ENCODE measurements around the gene BEST4. TPM values are rescaled to one million over a fixed set of nuclear protein-coding genes. Genes with fewer than 3 reads are reported as not detected.
A peak's percentile ranks its signal among the peaks of the same experiment; 100 is the strongest.

Gene BEST4
- total RNA-seq, 1 experiment from 2014 or later = 0.15 TPM

DNA sequence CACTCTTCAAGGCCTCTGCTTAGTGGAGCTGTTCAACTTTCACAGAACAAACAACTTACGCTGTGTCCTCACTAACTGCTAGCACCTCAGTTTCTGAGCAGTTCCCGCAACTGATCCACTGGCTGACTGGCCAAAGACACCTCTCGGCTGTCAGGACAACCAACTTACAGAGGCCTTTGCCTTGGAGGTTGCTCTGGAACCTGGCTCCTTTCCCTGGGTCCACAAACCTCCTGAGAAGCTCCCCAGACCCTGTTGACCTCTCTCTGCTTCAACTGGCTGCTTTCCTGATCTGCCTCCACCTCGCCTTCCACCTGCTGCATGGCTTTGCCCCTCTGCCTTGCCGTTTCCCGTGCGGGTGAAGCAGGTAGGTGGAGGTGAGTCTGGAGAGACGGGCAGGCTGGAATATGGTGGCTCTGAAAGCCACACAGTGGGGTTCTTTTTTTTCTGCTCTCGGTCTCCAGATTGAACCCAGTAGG is 33.3 kb upstream of the BEST4 start:
- no peak for ATAC-seq
- BruUV-seq (replicated peaks) = no TSS peak
- DNase-seq (ENCODE audit: low read depth, low spot score) = no peak
- Histone ChIP-seq H3K27ac (ENCODE audit: low read length) (no peak overlapping the region; the same call in 1 of the 2 replicates), H3K27me3 (ENCODE audit: control insufficient read depth, insufficient read depth, low read length) (no peaks in the 10 kb centered on the region), H3K4me3 (ENCODE audit: low read depth in 2 of 2, low read length in 2 of 2) (no peak overlapping the region), H3K4me1 (ENCODE audit: control insufficient read depth, insufficient read depth, low read length) (peaks cover 4% of the 10 kb centered on the region; the same call in 1 of the 2 replicates), H3K9me3 (ENCODE audit: control insufficient read depth, insufficient read depth, low read depth, low read length) (no peaks in the 10 kb centered on the region), H3K36me3 (ENCODE audit: control insufficient read depth, insufficient read depth, low read length) (no peaks in the 10 kb centered on the region)
- CTCF ChIA-PET = interaction anchor here (0.6 kb wide), 1 partner anchor 1535 kb away, joined by 4 read pairs; no protein-coding TSS in a partner anchor
- intact Hi-C loops (cut with micrococcal nuclease; ENCODE audit: unreplicated experiment) (no loop called here), in situ Hi-C loops (cut with HindIII; ENCODE audit: low pct_unique_long_range_greater_than_20kb, low sequenced_read_pairs) (no loop called here)
- POLR2A ChIA-PET = interaction anchor here (0.6 kb wide), 3 partner anchors 38 to 97 kb away, joined by 4 to 17 read pairs (median 5); no protein-coding TSS in a partner anchor
- TF ChIP-seq, protein P1, sequence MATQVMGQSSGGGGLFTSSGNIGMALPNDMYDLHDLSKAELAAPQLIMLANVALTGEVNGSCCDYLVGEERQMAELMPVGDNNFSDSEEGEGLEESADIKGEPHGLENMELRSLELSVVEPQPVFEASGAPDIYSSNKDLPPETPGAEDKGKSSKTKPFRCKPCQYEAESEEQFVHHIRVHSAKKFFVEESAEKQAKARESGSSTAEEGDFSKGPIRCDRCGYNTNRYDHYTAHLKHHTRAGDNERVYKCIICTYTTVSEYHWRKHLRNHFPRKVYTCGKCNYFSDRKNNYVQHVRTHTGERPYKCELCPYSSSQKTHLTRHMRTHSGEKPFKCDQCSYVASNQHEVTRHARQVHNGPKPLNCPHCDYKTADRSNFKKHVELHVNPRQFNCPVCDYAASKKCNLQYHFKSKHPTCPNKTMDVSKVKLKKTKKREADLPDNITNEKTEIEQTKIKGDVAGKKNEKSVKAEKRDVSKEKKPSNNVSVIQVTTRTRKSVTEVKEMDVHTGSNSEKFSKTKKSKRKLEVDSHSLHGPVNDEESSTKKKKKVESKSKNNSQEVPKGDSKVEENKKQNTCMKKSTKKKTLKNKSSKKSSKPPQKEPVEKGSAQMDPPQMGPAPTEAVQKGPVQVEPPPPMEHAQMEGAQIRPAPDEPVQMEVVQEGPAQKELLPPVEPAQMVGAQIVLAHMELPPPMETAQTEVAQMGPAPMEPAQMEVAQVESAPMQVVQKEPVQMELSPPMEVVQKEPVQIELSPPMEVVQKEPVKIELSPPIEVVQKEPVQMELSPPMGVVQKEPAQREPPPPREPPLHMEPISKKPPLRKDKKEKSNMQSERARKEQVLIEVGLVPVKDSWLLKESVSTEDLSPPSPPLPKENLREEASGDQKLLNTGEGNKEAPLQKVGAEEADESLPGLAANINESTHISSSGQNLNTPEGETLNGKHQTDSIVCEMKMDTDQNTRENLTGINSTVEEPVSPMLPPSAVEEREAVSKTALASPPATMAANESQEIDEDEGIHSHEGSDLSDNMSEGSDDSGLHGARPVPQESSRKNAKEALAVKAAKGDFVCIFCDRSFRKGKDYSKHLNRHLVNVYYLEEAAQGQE (IDR thresholded peaks at IDR 0.05; ENCODE audit: insufficient read depth in 1 of 2, low read depth in 2 of 2, low read length in 1 of 2) = no peak
- TF ChIP-seq, protein P2, sequence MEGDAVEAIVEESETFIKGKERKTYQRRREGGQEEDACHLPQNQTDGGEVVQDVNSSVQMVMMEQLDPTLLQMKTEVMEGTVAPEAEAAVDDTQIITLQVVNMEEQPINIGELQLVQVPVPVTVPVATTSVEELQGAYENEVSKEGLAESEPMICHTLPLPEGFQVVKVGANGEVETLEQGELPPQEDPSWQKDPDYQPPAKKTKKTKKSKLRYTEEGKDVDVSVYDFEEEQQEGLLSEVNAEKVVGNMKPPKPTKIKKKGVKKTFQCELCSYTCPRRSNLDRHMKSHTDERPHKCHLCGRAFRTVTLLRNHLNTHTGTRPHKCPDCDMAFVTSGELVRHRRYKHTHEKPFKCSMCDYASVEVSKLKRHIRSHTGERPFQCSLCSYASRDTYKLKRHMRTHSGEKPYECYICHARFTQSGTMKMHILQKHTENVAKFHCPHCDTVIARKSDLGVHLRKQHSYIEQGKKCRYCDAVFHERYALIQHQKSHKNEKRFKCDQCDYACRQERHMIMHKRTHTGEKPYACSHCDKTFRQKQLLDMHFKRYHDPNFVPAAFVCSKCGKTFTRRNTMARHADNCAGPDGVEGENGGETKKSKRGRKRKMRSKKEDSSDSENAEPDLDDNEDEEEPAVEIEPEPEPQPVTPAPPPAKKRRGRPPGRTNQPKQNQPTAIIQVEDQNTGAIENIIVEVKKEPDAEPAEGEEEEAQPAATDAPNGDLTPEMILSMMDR (IDR thresholded peaks at IDR 0.05) = no peak

DNA sequence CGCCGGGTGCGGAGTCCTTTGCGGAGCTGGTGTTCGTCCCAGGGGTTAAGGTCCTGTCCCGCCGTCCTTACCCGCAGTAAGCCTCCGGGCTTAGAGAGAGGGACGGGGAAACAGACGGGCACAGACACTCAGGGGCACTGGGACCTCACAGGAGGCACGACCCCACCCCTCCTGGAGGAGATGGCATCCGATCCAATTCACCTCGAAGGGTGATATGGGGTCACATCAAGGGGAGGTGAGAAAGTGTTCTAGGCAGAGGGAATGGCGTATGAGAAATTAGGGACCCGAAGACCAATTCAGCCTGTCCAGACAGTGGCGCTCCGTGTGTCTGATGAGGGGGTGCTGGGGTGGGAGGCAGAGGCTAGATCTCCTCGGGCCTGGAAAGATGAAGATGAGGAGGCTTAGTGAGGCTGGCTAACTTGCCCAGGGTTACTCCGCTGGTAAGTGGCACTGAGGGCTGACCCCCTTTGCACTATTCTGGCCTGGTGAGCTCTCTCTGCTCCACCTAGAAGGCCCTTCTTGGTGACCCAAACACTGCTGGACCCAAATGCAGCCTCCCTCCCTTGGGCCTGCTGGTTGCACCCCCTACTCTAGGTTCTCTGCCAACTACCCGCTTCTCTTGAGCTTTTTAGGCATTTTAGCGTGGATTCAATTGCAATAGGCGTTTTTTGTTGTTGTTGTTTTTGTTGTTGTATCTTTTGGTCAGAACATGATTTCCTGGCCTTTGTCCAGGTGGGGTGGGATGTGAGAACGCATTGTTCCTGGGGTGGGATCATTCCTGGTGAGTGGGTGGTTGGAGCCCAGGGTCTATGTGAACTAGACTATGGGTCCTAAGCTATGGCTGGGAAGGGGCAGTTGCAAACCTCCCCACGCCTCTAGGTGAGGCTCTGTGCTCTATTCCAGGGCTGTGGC is 32.6 kb upstream of the BEST4 start:
- Histone ChIP-seq H3K27me3 (ENCODE audit: control insufficient read depth, insufficient read depth, low read length) (no peaks in the 10 kb centered on the region), H3K4me1 (ENCODE audit: control insufficient read depth, insufficient read depth, low read length) (peaks cover 4% of the 10 kb centered on the region; the same call in 1 of the 2 replicates), H3K9me3 (ENCODE audit: control insufficient read depth, insufficient read depth, low read depth, low read length) (no peaks in the 10 kb centered on the region), H3K27ac (ENCODE audit: low read length) (peak overlapping the region; percentile 99), H3K4me3 (ENCODE audit: low read depth in 2 of 2, low read length in 2 of 2) (peak overlapping the region; percentile 50 to 76), H3K36me3 (ENCODE audit: control insufficient read depth, insufficient read depth, low read length) (no peaks in the 10 kb centered on the region)
- TF ChIP-seq, protein P2 (IDR thresholded peaks at IDR 0.05) = no peak
- TF ChIP-seq POLR2AphosphoS5 (IDR thresholded peaks at IDR 0.05; ENCODE audit: low read depth, low read length) (no peak), SIN3A (IDR thresholded peaks at IDR 0.05; ENCODE audit: borderline replicate concordance, insufficient read depth, low read depth, low read length) (no peak), TCF7L2 (IDR thresholded peaks at IDR 0.05; ENCODE audit: low read depth, low read length) (no peak)
- TF ChIP-seq, protein P1 (IDR thresholded peaks at IDR 0.05; ENCODE audit: insufficient read depth in 1 of 2, low read depth in 2 of 2, low read length in 1 of 2) = no peak
- in situ Hi-C loops (cut with HindIII; ENCODE audit: low pct_unique_long_range_greater_than_20kb, low sequenced_read_pairs) = no loop called here
- POLR2A ChIA-PET = interaction anchor here (0.6 to 1.6 kb wide), 4 partner anchors 38 to 170 kb away, joined by 3 to 5 read pairs (median 4); no protein-coding TSS in a partner anchor
- CTCF ChIA-PET = no interaction called here
- BruUV-seq (replicated peaks) = no TSS peak
- intact Hi-C loops (cut with micrococcal nuclease; ENCODE audit: unreplicated experiment) = no loop called here
- no peak for DNase-seq (ENCODE audit: low read depth, low spot score)
- ATAC-seq = no peak; the same call in 1 of the 2 replicates
